Measurements from ENCODE around the gene USP10.
"Not testable (repeated sequence)": the region's sequence is repeated elsewhere in the genome, so short reads cannot be mapped to it uniquely, and the experiment has no call there.

The USP10 gene

DNA sequence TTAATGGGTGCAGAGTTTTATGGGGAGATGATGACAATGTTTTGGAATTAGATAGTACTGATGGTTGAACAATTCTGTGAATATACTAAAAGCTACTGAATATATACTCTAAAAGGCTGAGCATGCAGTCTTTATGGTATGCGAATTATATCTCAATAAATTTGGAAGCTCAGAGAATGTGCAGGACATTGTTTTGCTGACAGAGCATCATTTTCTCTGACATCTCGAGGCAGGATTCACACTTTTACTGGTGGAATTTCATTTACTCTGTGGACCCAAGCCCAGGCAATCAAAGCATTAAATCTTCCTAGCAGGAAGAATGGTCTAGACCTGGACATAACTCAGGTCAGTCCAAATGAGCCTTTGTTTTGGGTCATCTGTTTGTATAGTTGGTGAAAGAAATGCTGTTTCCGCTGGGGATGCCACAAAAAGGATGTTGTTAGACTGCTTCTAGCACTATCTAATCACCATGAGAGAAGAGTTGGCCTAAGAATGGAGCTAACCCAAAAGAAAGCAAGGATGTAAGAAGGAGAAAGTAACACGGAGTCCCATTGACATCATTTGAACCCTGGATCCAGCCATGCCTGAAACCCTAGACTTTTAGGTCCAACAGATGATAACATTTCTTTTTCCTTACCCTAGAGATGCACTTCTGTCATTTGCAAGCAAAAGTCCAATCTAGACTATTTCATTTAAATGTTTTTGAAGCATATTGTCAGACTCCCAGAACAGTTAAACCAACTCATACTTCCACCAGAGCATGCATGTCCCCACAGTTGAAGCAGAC is 18.8 kb upstream of the USP10 start:
- H3K4me3 ChIP-seq (ENCODE audit: low read length), result no peak overlapping the region
- TF ChIP-seq ZNF274 (IDR thresholded peaks at IDR 0.05; ENCODE audit: low read depth, low read length), result no peak

DNA sequence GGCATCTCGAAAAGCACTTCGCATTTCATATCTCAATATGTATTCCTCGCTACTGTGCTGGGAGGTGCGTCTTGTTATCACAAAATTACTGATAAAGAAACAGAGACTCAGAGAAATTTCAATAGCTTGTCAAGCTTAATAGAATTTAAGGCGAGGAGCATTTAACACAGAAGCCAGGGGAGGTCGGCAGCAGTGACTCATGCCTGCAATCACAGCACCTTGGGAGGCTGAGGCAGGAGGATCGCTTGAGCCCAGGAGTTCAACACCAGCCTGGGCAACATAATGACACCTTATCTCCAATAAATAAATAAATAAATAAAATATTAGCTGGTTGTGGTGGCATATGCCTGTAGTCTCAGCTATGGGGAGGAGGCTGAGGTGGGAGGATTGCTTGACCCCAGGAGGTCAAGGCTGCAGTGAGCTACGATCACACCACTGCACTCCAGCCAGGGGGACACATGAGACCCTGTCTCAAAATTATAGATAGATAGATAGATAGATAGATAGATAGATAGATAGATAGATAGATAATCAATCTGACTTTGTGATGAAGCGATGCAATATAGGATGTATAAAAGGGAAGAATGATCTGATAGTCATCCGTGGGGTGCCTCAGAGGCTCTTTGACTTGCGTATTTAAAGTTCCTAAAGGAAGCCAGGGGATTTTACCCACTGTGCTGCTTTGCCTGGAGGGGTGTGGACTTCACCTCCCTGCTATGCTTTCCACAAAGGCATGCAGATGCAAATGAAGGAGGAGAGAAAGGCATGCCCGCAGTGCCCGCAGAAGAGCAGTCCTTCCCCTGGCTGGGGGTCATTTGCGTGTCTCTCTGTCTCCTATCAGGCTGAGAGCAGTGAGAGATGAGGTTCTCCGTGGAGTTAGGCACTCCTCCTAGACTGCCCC is 15.9 kb upstream of the USP10 start:
- no peak for TF ChIP-seq ZNF274 (IDR thresholded peaks at IDR 0.05; ENCODE audit: low read depth, low read length)
- no peak overlapping the region for H3K4me3 ChIP-seq (ENCODE audit: low read length)

DNA sequence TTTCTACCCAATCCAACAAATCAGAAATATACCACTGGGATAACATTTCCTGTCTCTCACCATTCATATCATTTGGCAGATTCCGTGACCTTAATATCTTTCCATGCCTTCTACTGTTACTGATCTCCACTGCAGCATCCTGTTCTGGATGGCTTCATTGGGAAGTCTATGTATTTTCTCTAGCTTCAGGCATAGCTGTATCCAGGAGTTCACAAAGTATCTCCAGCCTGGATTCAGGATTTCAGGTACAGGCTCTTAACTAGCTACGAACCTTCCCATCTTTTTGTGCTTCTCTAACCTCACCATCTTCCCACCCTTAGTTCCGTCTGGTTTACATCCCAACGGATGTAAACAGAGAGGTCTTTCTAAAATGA is 15.2 kb upstream of the USP10 start:
- no peak overlapping the region for H3K4me3 ChIP-seq (ENCODE audit: low read length)
- TF ChIP-seq ZNF274 (IDR thresholded peaks at IDR 0.05; ENCODE audit: low read depth, low read length), result no peak

DNA sequence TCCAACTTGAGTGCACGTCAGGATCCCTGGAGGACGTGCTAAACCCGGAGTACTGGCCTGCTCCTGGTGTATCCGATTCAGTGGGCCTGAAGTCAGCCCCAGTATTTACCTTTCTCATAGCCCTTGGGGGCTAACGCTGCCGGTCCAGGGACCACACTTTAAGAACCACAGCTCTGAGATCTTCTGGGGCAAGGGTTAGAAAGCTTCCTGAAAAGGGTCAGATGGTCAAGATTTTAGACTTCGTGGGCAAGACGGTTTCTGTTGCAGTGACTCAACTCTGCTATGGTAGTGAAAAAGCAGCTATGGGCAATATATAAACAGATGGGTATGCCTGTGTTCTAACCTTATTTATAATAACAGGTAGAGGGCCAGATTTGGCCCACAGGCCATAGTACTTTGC is 14.6 kb upstream of the USP10 start:
- H3K4me3 ChIP-seq (ENCODE audit: low read length), result no peak overlapping the region
- no peak for TF ChIP-seq ZNF274 (IDR thresholded peaks at IDR 0.05; ENCODE audit: low read depth, low read length)

DNA sequence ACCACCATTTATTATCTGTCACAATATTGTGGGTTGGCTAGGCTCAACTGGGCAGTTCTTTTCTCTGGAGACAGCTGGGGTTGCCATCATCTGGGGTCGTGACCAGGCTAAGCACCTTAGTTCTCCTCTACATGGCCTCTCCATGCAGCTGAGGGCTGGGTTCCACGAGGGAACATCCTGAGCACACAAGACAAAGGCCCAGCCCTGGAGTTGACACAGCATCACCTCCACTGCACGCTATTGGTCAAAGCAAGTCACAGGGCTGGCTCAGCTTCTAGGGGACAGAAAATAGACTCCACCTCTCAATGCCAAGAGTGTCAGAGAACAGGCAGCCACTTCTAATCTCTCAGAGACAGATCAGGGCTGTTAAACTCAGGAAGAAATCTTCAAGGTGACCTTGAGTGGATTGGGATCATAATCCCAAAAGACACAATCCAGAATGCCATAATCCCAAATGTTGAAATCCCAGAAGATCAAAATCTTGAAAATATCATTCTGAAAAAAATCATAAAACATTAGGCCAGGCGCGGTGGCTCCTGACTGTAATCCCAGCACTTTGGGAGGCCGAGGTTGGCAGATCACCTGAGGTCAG is 13.0 kb upstream of the USP10 start:
- H3K4me3 ChIP-seq (ENCODE audit: low read length), result no peak overlapping the region
- TF ChIP-seq ZNF274 (IDR thresholded peaks at IDR 0.05; ENCODE audit: low read depth, low read length), result no peak

DNA sequence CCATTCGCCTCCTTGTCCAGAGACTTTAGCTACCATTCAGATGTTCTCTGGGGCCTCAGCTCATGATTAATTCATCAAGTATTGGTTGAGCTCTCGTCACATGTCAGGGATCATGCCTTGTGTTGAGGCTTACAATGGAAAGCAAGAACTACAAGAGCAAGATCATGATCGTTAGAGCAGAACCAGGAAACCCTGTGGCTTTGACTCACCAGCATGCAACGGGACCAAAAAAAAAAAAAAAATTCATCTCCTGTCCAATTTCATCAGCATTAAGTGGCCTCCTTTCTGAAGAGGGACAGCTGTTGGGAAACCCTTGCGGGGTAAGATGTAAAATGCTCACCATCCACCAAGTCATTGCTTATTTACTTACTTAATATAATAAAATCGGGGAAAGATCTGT is 12.1 kb upstream of the USP10 start:
- no peak overlapping the region for H3K4me3 ChIP-seq (ENCODE audit: low read length)
- no peak for TF ChIP-seq ZNF274 (IDR thresholded peaks at IDR 0.05; ENCODE audit: low read depth, low read length)

DNA sequence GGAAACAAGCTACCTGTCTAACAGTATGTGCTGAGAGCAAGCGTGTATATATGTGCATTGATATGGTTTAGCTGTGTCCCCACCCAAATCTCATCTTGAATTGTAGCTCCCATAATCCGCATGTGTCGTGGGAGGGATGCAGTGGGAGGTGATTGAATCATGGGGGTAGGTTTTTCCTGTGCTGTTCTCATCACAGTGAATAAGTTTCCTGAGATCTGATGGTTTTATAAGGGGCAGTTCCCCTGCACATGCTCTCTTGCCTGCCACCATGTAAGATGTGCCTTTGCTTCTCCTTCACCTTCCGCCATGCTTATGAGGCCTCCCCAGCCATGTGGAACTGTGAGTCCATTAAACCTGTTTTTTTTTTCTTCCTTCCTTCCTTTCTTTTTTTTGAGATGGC is 11.6 kb upstream of the USP10 start:
- not testable (repeated sequence) for H3K4me3 ChIP-seq (ENCODE audit: low read length)

DNA sequence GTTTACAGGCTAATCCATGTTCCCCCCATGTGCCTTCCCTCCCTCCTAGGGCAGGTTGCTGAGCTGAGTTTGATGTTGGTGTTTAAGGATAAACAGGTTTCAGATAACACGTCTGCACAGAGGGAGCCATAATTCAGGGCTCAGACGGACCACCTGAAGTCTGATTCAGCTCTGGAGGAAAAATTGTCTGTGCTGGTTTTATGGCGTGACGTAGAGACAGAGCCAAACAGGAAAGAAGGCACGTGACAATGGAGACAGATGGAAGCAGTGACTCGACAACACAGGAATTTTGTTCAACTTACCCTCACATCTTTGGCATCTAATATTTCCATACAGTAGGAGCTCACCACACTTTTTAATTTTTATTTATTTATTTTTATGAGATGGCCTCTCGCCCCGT is 10.7 kb upstream of the USP10 start:
- H3K4me3 ChIP-seq (ENCODE audit: low read length), result no peak overlapping the region
- TF ChIP-seq ZNF274 (IDR thresholded peaks at IDR 0.05; ENCODE audit: low read depth, low read length), result no peak

DNA sequence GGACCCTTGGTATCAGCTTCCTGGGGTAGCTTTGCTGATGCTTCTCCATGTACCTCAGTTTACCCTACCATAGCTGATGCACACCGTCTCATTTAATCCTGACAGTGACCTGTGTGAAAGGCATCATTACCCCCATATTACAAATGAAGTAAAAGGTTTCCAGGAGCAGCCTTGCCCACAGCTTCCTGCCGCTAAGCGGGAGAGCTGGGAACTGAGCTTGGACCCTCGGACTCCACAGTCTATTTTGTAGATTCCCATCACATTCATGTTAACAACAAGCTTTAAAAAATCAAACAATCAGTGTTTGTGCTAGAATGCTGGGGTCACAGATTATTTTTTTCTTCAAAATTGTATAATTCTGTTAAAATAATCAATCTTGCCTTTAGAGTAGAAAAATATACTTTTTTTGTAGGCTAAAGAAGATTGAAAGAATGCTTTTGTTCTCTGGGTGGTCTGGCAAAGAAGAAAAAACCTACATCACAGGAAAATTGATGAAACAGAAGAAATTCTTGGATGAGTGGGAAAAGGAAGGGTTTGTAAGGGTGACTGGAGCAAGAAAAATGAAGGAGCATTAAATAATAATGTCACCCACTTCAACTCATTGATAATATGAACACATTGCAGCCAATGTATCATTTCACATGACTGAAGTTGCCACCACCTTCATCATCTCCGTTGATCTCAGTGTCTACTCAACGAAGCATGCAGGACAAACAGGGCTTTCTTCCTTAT is 9.5 kb upstream of the USP10 start:
- TF ChIP-seq ZNF274 (IDR thresholded peaks at IDR 0.05; ENCODE audit: low read depth, low read length), result no peak

DNA sequence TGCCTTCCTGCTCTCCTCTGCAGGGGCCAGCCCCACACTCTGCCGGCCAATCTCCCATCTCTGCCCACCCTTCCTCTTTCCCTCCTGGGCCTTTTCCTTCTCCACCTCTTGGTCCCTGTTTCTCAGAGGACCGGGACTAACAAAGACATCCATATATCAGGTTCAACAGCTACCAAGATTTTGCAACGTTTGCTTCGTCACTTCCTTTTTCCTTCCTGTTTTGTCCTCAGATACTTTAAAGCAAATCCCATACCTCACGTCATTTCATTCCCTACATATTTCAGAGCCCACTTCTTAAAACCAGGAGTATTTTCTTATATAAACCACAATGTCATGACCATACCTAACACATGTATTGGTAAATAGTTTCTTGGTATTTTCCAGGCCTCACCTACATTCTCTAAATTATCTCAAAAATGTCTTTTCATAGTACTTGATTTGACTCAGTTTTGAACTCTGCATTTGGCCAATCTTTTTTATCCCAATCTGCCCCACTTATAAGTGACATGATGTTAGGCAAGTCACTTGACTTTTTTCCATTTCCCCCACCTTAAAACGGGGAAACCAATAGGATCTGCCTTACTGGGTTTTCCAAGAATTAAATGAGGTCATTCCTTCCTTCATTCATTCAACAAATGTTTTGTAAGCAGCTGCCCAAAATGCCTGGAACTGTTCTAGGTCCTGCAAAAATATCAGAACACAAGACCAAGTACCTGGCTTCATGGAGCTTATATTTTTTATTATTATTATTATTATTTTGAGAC is 7.2 kb upstream of the USP10 start:
- no peak overlapping the region for H3K4me3 ChIP-seq (ENCODE audit: low read length)
- no peak for TF ChIP-seq ZNF274 (IDR thresholded peaks at IDR 0.05; ENCODE audit: low read depth, low read length)

More for the DNA sequence above, 9.5 kb upstream of the USP10 start:
- no peak overlapping the region for H3K4me3 ChIP-seq (ENCODE audit: low read length)

DNA sequence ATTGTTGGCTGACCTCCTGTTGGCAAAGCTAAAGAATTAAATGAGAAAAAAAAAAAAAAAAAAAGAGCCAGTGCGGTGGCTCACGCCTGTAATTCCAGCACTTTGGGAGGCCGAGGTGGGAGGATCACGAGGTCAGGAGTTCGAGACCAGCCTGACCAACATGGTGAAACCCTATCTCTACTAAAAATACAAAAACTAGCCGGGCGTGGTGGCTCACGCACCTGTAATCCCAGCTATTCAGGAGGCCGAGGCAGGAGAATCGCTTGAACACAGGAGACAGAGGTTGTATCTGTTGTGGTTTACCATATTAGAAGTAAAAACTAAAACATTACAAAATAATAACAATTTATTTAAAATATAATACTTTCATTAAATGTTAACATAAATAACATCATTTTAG is 5.9 kb upstream of the USP10 start:
- not testable (repeated sequence) for H3K4me3 ChIP-seq (ENCODE audit: low read length)

DNA sequence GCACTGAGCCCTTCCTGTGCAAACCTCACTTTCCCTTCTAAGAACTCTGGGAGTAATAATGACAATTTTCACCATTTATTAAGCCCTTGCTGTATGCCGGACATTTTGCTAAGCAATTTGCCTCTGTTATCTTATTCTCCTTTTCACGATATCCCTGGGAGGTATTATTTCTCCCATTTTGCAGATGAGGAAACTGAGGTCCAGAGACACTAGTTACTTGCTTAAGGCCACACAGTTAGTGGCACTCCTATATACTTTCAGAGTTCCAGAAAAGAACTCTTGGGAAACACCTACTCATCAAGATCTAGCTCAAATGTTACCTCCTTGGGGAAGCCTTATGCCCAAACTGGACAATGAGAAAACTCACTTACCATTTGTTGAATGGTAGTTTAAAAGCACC is 4.8 kb upstream of the USP10 start:
- H3K4me3 ChIP-seq (ENCODE audit: low read length), result no peak overlapping the region
- TF ChIP-seq ZNF274 (IDR thresholded peaks at IDR 0.05; ENCODE audit: low read depth, low read length), result no peak

DNA sequence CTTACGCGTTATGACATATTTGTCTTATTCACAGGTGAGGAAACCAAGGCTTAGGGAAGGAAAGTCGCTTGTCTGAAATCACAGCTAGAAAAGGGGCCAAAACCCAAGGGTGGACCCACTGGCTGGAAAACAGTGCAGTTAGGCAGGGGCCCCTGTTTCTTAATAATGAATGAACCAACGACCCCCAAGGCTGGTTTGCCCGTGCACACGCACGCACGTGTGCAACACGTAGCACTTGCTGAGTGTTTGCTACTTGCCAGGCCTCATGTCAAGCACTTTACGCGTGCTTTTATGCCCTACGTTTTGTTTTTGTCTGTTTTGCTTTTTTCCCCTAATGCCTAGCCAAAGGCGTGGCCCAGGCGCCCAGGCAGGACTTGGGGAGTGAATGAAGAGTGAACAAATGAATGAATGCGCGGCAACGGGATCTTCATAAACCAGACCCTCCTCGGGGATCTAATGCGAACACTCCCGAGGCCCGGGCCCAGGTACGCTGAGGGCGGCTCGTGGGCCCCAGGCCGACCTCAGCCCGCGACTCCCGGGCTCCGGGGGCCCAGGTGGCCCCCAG is 571 bp upstream of the USP10 start:
- peak overlapping the region; percentile 74 for H3K4me3 ChIP-seq (ENCODE audit: low read length)
- TF ChIP-seq ZNF274 (IDR thresholded peaks at IDR 0.05; ENCODE audit: low read depth, low read length), result no peak

Measured in GM08714 (cell line).